ENCODE results near the gene OAS2.
"Not testable (repeated sequence)": the region's sequence is repeated elsewhere in the genome, so short reads cannot be mapped to it uniquely, and the experiment has no call there.

OAS2 gene

DNA sequence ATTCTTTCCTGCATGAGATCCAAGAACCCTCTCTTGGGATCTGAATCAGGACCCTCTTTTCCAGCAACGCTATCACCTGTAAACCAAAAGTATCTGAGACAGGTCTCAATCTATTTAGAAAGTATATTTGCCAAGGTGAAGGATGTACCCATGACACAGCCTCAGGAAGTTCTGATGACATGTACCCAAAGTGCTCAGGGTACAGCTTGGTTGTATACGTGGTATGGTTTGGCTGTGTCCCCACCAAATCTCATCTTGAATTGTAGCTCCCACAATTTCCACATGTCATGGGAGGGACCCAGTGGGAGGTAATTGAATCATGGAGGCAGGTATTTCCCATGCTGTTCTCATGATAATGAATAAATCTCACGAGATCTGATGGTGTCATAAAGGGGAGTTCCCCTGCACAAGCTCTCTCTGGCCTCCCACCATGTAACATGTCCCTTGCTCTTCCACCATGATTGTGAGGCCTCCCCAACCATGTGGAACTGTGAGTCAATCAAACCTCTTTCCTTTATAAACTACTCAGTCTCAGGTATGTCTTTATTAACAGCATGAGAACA is 10.6 kb downstream of the OAS2 start:
- peaks cover 68% of the 10 kb centered on the region for H3K4me1 Mint-ChIP-seq
- peak overlapping the region; percentile 93 for H3K27ac Mint-ChIP-seq
- not testable (repeated sequence) for H3K27me3 Mint-ChIP-seq
- peak overlapping the region; percentile 28 for H3K4me3 Mint-ChIP-seq
- H3K9me3 Mint-ChIP-seq: peaks cover 14% of the 10 kb centered on the region
- peaks cover 43% of the 10 kb centered on the region for H3K36me3 Mint-ChIP-seq

DNA sequence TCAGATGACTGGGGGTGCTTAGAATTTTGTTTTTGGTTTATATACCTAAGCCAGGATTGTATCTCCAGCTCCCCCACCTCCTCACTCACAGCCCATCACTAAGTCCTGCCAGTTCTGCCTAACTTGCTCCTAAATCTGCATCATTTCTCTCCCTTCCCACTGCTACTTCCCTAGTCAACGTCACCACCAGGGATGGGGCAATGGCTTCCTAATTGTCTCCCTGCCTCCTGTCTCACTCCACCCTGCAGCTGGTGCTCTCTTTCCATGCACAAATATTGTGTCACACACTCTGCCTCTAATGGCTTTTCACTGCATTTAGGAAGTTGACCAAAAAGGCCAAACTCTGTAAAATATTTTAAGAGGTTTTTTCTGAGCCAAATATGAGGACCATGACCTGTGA is 11.5 kb downstream of the OAS2 start:
- peaks cover 38% of the 10 kb centered on the region for H3K36me3 Mint-ChIP-seq
- no peaks in the 10 kb centered on the region for H3K27me3 Mint-ChIP-seq
- H3K4me3 Mint-ChIP-seq: no peak overlapping the region
- H3K4me1 Mint-ChIP-seq: peaks cover 60% of the 10 kb centered on the region
- H3K9me3 Mint-ChIP-seq: peaks cover 7% of the 10 kb centered on the region
- H3K27ac Mint-ChIP-seq: peak overlapping the region; percentile 86

DNA sequence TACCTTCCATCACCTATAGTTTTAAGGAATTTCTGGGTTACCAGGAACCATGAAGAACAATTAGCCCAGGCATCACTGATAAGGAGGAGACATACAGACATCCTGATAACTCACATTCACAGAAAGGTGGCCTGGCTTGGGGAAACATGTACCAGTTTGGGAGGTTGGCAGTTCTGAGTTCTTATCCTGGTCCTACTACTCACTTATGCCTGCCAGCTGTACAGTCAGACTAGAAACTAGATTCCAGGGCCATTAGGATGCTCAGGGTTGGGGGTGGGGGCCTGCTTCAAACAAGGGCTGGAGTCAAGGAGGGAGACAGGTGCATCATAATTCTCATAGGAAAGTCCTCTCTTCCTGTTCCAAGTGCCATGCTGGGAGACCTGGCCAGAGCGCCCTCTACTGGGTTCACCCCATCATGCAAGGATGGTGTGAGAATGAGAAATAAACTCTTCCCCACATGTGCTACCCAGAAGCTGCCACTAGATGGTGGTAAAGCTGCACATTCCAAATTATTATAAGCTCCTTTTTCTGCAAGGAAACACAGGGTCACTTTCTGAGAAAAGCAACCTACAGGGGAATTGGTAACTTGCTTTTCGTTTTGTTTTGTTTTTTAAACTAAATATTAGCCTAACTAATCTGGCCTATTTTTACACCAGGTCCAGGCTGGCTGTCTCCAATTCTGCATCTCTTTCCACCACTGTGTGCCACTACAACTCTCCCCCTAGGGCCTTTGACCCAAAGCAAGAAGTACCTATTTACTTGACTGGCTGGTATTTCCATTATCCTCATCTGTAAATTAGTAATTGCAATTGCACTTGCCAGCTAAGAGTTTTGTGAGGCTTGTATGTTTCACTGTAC is 14.5 kb downstream of the OAS2 start:
- Mint-ChIP-seq H3K9me3 (no peaks in the 10 kb centered on the region), H3K4me3 (no peak overlapping the region), H3K36me3 (peaks cover 41% of the 10 kb centered on the region)

GRCh38 chr12:112995008-112995407 is 16.7 kb downstream of the OAS2 start:
- peaks cover 30% of the 10 kb centered on the region for H3K36me3 Mint-ChIP-seq

More for the DNA sequence above, 14.5 kb downstream of the OAS2 start:
- no peaks in the 10 kb centered on the region for H3K27me3 Mint-ChIP-seq
- H3K4me1 Mint-ChIP-seq: peaks cover 44% of the 10 kb centered on the region
- H3K27ac Mint-ChIP-seq: peak overlapping the region; percentile 6

DNA sequence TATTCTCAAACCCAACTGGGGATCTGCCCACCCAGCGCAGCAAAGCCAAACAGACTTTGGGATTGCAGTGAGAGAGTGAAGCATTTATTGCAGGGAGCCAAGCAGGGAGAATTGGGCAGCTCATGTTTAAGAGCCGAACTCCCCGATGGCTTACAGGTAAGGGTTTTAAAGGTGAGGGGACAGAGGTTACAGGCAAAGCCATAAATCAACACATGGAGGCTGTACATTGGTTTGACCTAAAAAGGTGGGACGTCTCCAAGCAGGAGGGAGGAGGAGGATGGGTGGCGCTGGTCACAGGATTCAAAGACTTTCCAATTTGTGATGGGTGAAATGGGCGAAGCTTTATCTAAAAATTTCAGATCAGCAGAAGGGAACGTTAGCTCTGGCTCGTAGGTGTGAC is 18.2 kb downstream of the OAS2 start:
- no peaks in the 10 kb centered on the region for H3K27me3 Mint-ChIP-seq
- no peaks in the 10 kb centered on the region for H3K9me3 Mint-ChIP-seq
- no peak overlapping the region for H3K4me3 Mint-ChIP-seq
- peaks cover 28% of the 10 kb centered on the region for H3K36me3 Mint-ChIP-seq
- H3K4me1 Mint-ChIP-seq: peaks cover 19% of the 10 kb centered on the region
- H3K27ac Mint-ChIP-seq: no peak overlapping the region

More at GRCh38 chr12:112995008-112995407, 16.7 kb downstream of the OAS2 start:
- peaks cover 22% of the 10 kb centered on the region for H3K4me1 Mint-ChIP-seq
- no peak overlapping the region for H3K4me3 Mint-ChIP-seq
- H3K27ac Mint-ChIP-seq: peak overlapping the region; percentile 1
- H3K27me3 Mint-ChIP-seq: no peaks in the 10 kb centered on the region
- no peaks in the 10 kb centered on the region for H3K9me3 Mint-ChIP-seq

GRCh38 chr12:112997506-112997905 is 19.2 kb downstream of the OAS2 start:
- peaks cover 26% of the 10 kb centered on the region for H3K36me3 Mint-ChIP-seq
- no peak overlapping the region for H3K4me3 Mint-ChIP-seq
- H3K9me3 Mint-ChIP-seq: no peaks in the 10 kb centered on the region
- H3K4me1 Mint-ChIP-seq: peaks cover 18% of the 10 kb centered on the region
- peak overlapping the region; percentile 32 for H3K27ac Mint-ChIP-seq
- no peaks in the 10 kb centered on the region for H3K27me3 Mint-ChIP-seq

- Mint-ChIP-seq H3K4me1 (peaks cover 7% of the 10 kb centered on the region), H3K36me3 (peaks cover 26% of the 10 kb centered on the region), H3K27ac (peak overlapping the region; percentile 10), H3K4me3 (no peak overlapping the region), H3K27me3 (no peaks in the 10 kb centered on the region), H3K9me3 (no peaks in the 10 kb centered on the region)
These were observed 20.9 kb downstream of the OAS2 start for GRCh38 chr12:112998987-112999767.

DNA sequence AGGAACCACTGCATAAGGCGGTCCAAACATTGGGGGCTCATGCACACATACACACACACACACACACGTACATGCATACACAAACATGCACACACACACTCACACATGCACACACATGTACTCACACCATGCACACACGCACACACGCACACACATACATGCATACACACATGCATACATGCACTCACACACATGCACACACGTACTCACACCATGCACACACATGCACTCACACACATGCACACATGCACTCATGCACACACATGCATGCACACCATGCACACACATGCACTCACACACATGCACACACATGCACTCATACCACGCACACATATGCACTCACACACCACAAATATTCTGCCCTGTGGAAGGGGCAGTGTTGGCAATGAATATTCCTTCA is 22.1 kb downstream of the OAS2 start:
- Mint-ChIP-seq H3K27me3 (no peaks in the 10 kb centered on the region), H3K27ac (no peak overlapping the region), H3K36me3 (peaks cover 28% of the 10 kb centered on the region)

GRCh38 chr12:113002155-113002554 is 23.8 kb downstream of the OAS2 start:
- no peak overlapping the region for H3K27ac Mint-ChIP-seq
- H3K36me3 Mint-ChIP-seq: peaks cover 24% of the 10 kb centered on the region

More for the DNA sequence above, 22.1 kb downstream of the OAS2 start:
- peaks cover 3% of the 10 kb centered on the region for H3K4me1 Mint-ChIP-seq
- no peaks in the 10 kb centered on the region for H3K9me3 Mint-ChIP-seq
- H3K4me3 Mint-ChIP-seq: no peak overlapping the region

DNA sequence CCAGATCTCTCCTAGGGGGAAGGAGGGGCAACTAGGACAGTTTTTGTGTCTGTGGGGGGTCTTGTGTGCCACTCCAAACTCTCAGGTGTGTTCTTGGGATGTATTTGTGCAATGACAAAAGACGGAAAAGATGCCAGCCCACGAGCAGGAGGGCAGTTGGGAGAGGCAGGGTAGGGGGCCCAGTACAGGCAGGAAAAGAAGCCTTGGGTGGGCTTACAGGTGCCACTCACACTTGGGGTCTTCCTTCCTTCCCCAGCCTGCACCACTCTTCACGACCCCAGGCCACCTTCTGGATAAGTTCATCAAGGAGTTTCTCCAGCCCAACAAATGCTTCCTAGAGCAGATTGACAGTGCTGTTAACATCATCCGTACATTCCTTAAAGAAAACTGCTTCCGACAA is 24.4 kb downstream of the OAS2 start:
- H3K9me3 Mint-ChIP-seq: no peaks in the 10 kb centered on the region
- no peaks in the 10 kb centered on the region for H3K4me1 Mint-ChIP-seq
- no peak overlapping the region for H3K4me3 Mint-ChIP-seq
- H3K36me3 Mint-ChIP-seq: peaks cover 21% of the 10 kb centered on the region
- no peaks in the 10 kb centered on the region for H3K27me3 Mint-ChIP-seq
- no peak overlapping the region for H3K27ac Mint-ChIP-seq

More at GRCh38 chr12:113002155-113002554, 23.8 kb downstream of the OAS2 start:
- no peak overlapping the region for H3K4me3 Mint-ChIP-seq
- no peaks in the 10 kb centered on the region for H3K27me3 Mint-ChIP-seq
- H3K9me3 Mint-ChIP-seq: no peaks in the 10 kb centered on the region
- H3K4me1 Mint-ChIP-seq: peaks cover 3% of the 10 kb centered on the region

DNA sequence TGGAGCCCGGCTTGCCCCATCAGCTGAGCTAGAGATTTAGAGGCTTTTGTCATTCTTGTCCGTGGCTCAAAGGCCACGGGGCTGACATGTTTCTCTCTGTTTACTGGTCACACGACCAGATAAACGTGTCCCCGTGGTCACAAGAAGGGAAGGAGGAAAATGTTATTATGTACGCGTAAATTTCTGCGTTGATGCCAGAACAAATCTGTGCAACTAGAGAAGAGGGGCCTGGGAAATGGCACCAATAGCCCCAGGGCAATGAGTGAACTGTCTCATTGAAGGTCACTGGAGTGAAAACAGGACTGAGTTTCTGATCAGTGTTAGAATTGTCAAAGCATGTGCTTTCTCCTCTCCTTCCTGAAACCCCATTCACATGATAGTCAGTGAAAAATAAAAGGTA is 25.3 kb downstream of the OAS2 start:
- H3K4me3 Mint-ChIP-seq: no peak overlapping the region
- H3K36me3 Mint-ChIP-seq: peaks cover 22% of the 10 kb centered on the region
- H3K27ac Mint-ChIP-seq: no peak overlapping the region
- no peaks in the 10 kb centered on the region for H3K27me3 Mint-ChIP-seq
- H3K4me1 Mint-ChIP-seq: no peaks in the 10 kb centered on the region
- H3K9me3 Mint-ChIP-seq: no peaks in the 10 kb centered on the region

- Mint-ChIP-seq H3K27ac (no peak overlapping the region), H3K4me3 (no peak overlapping the region), H3K4me1 (no peaks in the 10 kb centered on the region), H3K27me3 (no peaks in the 10 kb centered on the region), H3K36me3 (peaks cover 29% of the 10 kb centered on the region), H3K9me3 (peaks cover 4% of the 10 kb centered on the region)
These were observed 27.4 kb downstream of the OAS2 start for GRCh38 chr12:113005762-113006161.

DNA sequence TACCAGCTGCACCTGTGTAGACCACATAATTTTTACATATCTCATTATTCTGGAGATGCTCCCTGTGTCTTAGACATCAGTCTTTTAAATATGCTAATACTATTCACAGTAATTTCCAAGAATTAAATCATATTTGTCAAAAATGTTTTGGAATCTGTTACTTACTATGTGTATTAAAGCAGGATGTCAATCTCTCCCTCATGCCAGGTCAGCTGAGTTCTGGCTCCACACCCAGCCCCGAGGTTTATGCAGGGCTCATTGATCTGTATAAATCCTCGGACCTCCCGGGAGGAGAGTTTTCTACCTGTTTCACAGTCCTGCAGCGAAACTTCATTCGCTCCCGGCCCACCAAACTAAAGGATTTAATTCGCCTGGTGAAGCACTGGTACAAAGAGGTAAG is 27.9 kb downstream of the OAS2 start:
- H3K4me1 Mint-ChIP-seq: no peaks in the 10 kb centered on the region
- H3K36me3 Mint-ChIP-seq: peaks cover 34% of the 10 kb centered on the region
- no peak overlapping the region for H3K4me3 Mint-ChIP-seq
- no peak overlapping the region for H3K27ac Mint-ChIP-seq
- peaks cover 8% of the 10 kb centered on the region for H3K9me3 Mint-ChIP-seq
- H3K27me3 Mint-ChIP-seq: no peaks in the 10 kb centered on the region

GRCh38 chr12:113006641-113007040 is 28.3 kb downstream of the OAS2 start:
- peaks cover 38% of the 10 kb centered on the region for H3K36me3 Mint-ChIP-seq
- no peak overlapping the region for H3K27ac Mint-ChIP-seq
- H3K4me1 Mint-ChIP-seq: no peaks in the 10 kb centered on the region
- no peak overlapping the region for H3K4me3 Mint-ChIP-seq
- peaks cover 8% of the 10 kb centered on the region for H3K9me3 Mint-ChIP-seq
- no peaks in the 10 kb centered on the region for H3K27me3 Mint-ChIP-seq

DNA sequence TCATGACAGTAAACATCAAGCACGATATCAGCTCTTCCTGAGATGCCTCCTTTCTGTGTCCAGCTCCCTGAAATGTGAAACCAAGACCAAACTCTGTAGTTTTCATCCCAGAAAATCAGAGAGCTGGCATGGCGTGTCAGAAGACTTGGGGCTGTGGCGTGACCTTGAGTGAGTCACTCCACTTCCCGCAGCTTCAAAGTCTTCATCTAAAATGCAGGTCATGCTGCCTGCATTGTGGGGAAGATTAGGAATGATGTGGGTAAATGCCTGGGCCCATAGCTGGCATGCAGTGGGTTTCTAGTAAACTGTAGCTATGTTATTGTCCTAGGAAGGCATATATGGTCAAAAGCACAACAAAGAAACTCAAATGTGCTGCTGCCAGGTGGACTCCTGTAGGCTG is 28.8 kb downstream of the OAS2 start:
- H3K27ac Mint-ChIP-seq: no peak overlapping the region
- no peaks in the 10 kb centered on the region for H3K27me3 Mint-ChIP-seq
- H3K4me1 Mint-ChIP-seq: no peaks in the 10 kb centered on the region
- peaks cover 41% of the 10 kb centered on the region for H3K36me3 Mint-ChIP-seq
- H3K9me3 Mint-ChIP-seq: peaks cover 8% of the 10 kb centered on the region
- H3K4me3 Mint-ChIP-seq: no peak overlapping the region

- Mint-ChIP-seq H3K9me3 (peaks cover 8% of the 10 kb centered on the region), H3K4me3 (no peak overlapping the region), H3K4me1 (no peaks in the 10 kb centered on the region), H3K27ac (no peak overlapping the region), H3K36me3 (peaks cover 40% of the 10 kb centered on the region), H3K27me3 (no peaks in the 10 kb centered on the region)
These were observed 32.4 kb downstream of the OAS2 start for GRCh38 chr12:113010701-113011100.
